PC-3 (cell line): Measurements from ENCODE around the gene RANBP3.

Source experiments
- EZH2 ChIP-seq: fragments of 300-600 bp; sonication (generic); IDR thresholded peaks from one replicate; pipeline ENCODE4 v1.6.1; 2017; ENCODE audit warnings: antibody characterized with exemption, mild to moderate bottlenecking, low read length; ENCODE audit not compliant: unreplicated experiment
- EZH2phosphoT487 ChIP-seq: fragments of 300-600 bp; sonication (generic); IDR thresholded peaks from 2 replicates; pipeline ENCODE4 v1.6.1; 2018; ENCODE audit warnings: mild to moderate bottlenecking, antibody characterized with exemption, low read length, borderline replicate concordance
- TF ChIP-seq, protein P1 (sequence below): fragments of 300-600 bp; sonication (generic); conservative IDR thresholded peaks from 2 replicates; pipeline ENCODE4 v1.5.1; 2017; ENCODE audit warnings: antibody characterized with exemption, low read depth, mild to moderate bottlenecking, low read length

DNA sequence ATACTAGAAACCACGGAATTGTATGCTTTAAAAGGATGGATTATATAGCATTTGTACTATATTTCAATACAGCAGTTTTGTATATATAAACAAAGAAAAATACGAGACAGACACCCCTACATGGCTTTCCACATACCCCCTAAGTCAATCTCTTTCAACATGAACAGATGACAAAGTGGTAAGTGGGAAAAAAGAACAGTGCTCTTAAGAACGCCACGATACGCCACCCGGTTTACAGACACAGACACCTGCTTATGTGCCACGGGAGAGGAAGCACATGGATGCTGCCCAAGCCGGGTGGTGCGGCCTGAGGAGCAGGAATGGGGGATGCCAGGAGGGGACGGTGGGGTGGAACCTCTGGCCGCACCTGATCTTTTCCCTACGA is 55.8 kb downstream of the RANBP3 start:
- TF ChIP-seq, protein P1, sequence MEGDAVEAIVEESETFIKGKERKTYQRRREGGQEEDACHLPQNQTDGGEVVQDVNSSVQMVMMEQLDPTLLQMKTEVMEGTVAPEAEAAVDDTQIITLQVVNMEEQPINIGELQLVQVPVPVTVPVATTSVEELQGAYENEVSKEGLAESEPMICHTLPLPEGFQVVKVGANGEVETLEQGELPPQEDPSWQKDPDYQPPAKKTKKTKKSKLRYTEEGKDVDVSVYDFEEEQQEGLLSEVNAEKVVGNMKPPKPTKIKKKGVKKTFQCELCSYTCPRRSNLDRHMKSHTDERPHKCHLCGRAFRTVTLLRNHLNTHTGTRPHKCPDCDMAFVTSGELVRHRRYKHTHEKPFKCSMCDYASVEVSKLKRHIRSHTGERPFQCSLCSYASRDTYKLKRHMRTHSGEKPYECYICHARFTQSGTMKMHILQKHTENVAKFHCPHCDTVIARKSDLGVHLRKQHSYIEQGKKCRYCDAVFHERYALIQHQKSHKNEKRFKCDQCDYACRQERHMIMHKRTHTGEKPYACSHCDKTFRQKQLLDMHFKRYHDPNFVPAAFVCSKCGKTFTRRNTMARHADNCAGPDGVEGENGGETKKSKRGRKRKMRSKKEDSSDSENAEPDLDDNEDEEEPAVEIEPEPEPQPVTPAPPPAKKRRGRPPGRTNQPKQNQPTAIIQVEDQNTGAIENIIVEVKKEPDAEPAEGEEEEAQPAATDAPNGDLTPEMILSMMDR: no peak
- TF ChIP-seq EZH2phosphoT487 (no peak), EZH2 (no peak)
